Fibroblast of the aortic adventitia (primary cell): ENCODE data around the gene KLK5. TPM values are rescaled to one million over a fixed set of nuclear protein-coding genes. Genes with fewer than 3 reads are reported as not detected.
"Not testable (repeated sequence)": the region's sequence is repeated elsewhere in the genome, so short reads cannot be mapped to it uniquely, and the experiment has no call there.

Experiments used
- DNase-seq: peaks from one replicate; pipeline ENCODE4 v3.0.0-alpha.2; 2010; ENCODE audit warnings: low read depth
- H3K4me3 ChIP-seq: 2 replicates; pipeline ENCODE4 v1.5.1; 2011; ENCODE audit warnings: low read depth, mild to moderate bottlenecking, control low read depth, low read length, moderate library complexity
- CTCF ChIP-seq: IDR thresholded peaks from 2 replicates; pipeline ENCODE4 v1.5.1; 2011; ENCODE audit warnings: mild to moderate bottlenecking, low read length, control low read depth, inconsistent platforms; ENCODE audit not compliant: insufficient read depth
- total RNA-seq: library from RNA; depleted of rRNA; stranded (reverse); fragments of >200 nt; gene quantifications from 2 replicates; pipeline ENCODE4 v1.2.3, GENCODE V29; 2012; ENCODE audit warnings: low replicate concordance

Gene KLK5
- total RNA-seq, 1 donor: 0.99 TPM

GRCh38 chr19:50979758-50980157 lies 26.9 kb upstream of the KLK5 start:
- DNase-seq: no peak
- no peak overlapping the region for H3K4me3 ChIP-seq
- TF ChIP-seq CTCF: no peak

- no peak for DNase-seq
- no peak overlapping the region for H3K4me3 ChIP-seq
- no peak for TF ChIP-seq CTCF
These were observed 26.0 kb upstream of the KLK5 start for GRCh38 chr19:50978772-50979390.

- no peak overlapping the region for H3K4me3 ChIP-seq
- no peak for TF ChIP-seq CTCF
- no peak for DNase-seq
These were observed 24.8 kb upstream of the KLK5 start for GRCh38 chr19:50977626-50978025.

GRCh38 chr19:50975766-50976165 lies 22.9 kb upstream of the KLK5 start:
- TF ChIP-seq CTCF: no peak
- H3K4me3 ChIP-seq: no peak overlapping the region

GRCh38 chr19:50974702-50975556 lies 22.1 kb upstream of the KLK5 start:
- no peak for DNase-seq
- H3K4me3 ChIP-seq: no peak overlapping the region
- TF ChIP-seq CTCF: no peak

More at GRCh38 chr19:50975766-50976165, 22.9 kb upstream of the KLK5 start:
- DNase-seq: no peak

GRCh38 chr19:50972795-50973376 lies 20.0 kb upstream of the KLK5 start:
- H3K4me3 ChIP-seq: no peak overlapping the region
- no peak for DNase-seq
- TF ChIP-seq CTCF: no peak

GRCh38 chr19:50969810-50970209 lies 17.0 kb upstream of the KLK5 start:
- DNase-seq, H3K4me3 ChIP-seq: not testable (repeated sequence)
